Measurements from ENCODE around the gene TRMT61A.
A peak's percentile ranks its signal among the peaks of the same experiment; 100 is the strongest.

The TRMT61A gene

DNA sequence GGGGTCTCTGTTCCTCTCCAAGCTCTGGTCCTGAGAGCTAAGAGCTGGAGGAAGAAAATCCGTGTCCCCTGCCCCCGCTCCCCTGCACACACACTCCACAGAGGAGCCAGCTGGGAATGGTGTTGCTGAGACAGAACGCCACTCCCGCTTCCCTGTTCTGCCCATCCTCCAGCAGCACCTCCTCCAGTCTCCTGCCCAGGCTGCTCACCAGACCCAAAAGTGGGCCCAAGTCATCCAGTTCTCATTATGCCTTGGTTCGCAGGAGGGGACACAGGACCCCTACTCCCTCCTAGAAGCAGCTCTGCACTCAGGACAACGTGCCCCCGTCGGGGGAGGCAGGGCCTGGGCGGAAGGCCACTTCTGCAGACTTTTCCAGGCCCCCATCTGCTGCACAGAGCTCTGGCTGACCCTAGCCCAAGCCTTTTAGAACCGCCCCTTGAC lies 830 bp upstream of the TRMT61A start:
- Histone ChIP-seq H4K20me1 (ENCODE audit: low read depth, low read length) (no peaks in the 10 kb centered on the region), H3K4me2 (ENCODE audit: low read depth, low read length, poor library complexity, severe bottlenecking) (peak overlapping the region; percentile 65), H3K79me2 (ENCODE audit: insufficient read depth, low read length) (peaks cover 22% of the 10 kb centered on the region), H3K9ac (ENCODE audit: low read length) (peak overlapping the region; percentile 78), H3K4me3 (ENCODE audit: insufficient read depth, low read length, poor library complexity, severe bottlenecking) (peak overlapping the region; percentile 74), H3K9me3 (ENCODE audit: insufficient read depth, low read length) (no peaks in the 10 kb centered on the region), H2AFZ (ENCODE audit: low read depth, low read length, severe bottlenecking) (peak overlapping the region; percentile 85), H3F3A (ENCODE audit: insufficient read depth) (no peaks in the 10 kb centered on the region), H3K27ac (ENCODE audit: low read depth, low read length) (no peak overlapping the region), H3K27me3 (ENCODE audit: low read length) (no peaks in the 10 kb centered on the region), H3K36me3 (ENCODE audit: low read length) (no peaks in the 10 kb centered on the region), H3K9me2 (replicated peaks; ENCODE audit: insufficient read depth, low read length) (no peaks in the 10 kb centered on the region)
- TF ChIP-seq EZH2phosphoT487 (conservative IDR thresholded peaks at IDR 0.05; ENCODE audit: low read length), result no peak
- TF ChIP-seq, protein P1, sequence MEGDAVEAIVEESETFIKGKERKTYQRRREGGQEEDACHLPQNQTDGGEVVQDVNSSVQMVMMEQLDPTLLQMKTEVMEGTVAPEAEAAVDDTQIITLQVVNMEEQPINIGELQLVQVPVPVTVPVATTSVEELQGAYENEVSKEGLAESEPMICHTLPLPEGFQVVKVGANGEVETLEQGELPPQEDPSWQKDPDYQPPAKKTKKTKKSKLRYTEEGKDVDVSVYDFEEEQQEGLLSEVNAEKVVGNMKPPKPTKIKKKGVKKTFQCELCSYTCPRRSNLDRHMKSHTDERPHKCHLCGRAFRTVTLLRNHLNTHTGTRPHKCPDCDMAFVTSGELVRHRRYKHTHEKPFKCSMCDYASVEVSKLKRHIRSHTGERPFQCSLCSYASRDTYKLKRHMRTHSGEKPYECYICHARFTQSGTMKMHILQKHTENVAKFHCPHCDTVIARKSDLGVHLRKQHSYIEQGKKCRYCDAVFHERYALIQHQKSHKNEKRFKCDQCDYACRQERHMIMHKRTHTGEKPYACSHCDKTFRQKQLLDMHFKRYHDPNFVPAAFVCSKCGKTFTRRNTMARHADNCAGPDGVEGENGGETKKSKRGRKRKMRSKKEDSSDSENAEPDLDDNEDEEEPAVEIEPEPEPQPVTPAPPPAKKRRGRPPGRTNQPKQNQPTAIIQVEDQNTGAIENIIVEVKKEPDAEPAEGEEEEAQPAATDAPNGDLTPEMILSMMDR (IDR thresholded peaks at IDR 0.05; ENCODE audit: insufficient read depth, low read length, poor library complexity, severe bottlenecking), result no peak

DNA sequence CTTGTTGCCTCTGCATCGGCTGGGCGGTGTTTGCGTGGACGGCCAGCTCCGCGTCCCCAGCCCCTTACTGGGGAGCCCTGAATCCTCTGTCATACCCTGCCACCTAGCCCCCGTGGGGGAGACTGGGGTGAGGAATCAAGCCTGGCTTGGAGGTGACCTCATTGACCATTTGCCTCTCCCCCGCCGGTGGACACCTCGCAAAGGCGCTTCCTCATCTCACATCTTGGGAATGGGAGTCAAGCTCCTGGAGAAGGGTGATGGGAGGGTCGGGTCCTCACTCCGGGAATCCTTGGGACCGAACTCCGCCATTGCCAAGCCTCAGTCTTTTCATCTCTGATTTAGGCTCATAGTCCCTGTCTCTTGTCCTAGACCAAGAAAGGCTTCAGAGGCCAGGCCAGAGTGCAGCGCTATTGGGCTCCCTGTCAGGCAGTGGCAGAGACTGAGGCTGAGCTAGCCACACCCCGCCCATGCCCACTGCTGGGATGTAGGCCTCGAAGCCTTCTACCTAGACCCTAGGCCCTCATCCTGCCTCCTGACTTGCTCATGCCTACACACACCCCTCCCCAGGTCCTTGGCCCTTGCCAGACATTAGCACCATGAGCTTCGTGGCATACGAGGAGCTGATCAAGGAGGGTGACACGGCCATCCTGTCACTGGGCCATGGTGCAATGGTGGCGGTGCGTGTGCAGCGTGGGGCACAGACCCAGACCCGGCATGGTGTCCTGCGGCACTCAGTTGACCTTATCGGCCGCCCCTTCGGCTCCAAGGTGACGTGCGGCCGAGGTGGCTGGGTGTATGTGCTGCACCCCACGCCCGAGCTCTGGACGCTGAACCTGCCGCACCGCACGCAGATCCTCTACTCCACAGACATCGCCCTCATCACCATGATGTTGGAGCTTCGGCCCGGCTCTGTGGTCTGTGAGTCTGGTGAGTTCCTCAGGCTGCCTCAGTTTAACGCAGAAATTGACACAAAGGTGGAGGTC lies 678 bp downstream of the TRMT61A start:
- H2AFZ ChIP-seq (ENCODE audit: low read depth, low read length, severe bottlenecking), result no peak overlapping the region
- H3K9me3 ChIP-seq (ENCODE audit: insufficient read depth, low read length), result no peaks in the 10 kb centered on the region
- H3F3A ChIP-seq (ENCODE audit: insufficient read depth), result no peaks in the 10 kb centered on the region
- no peak for TF ChIP-seq EZH2phosphoT487 (conservative IDR thresholded peaks at IDR 0.05; ENCODE audit: low read length)
- TF ChIP-seq, protein P1 (IDR thresholded peaks at IDR 0.05; ENCODE audit: insufficient read depth, low read length, poor library complexity, severe bottlenecking), result no peak
- no peak overlapping the region for H3K27ac ChIP-seq (ENCODE audit: low read depth, low read length)
- H4K20me1 ChIP-seq (ENCODE audit: low read depth, low read length), result no peaks in the 10 kb centered on the region
- peaks cover 22% of the 10 kb centered on the region for H3K79me2 ChIP-seq (ENCODE audit: insufficient read depth, low read length)
- peak overlapping the region; percentile 73 for H3K4me2 ChIP-seq (ENCODE audit: low read depth, low read length, poor library complexity, severe bottlenecking)
- no peaks in the 10 kb centered on the region for H3K27me3 ChIP-seq (ENCODE audit: low read length)
- peak overlapping the region; percentile 78 for H3K9ac ChIP-seq (ENCODE audit: low read length)
- no peaks in the 10 kb centered on the region for H3K9me2 ChIP-seq (replicated peaks; ENCODE audit: insufficient read depth, low read length)
- no peaks in the 10 kb centered on the region for H3K36me3 ChIP-seq (ENCODE audit: low read length)
- H3K4me3 ChIP-seq (ENCODE audit: insufficient read depth, low read length, poor library complexity, severe bottlenecking), result peak overlapping the region; percentile 89

DNA sequence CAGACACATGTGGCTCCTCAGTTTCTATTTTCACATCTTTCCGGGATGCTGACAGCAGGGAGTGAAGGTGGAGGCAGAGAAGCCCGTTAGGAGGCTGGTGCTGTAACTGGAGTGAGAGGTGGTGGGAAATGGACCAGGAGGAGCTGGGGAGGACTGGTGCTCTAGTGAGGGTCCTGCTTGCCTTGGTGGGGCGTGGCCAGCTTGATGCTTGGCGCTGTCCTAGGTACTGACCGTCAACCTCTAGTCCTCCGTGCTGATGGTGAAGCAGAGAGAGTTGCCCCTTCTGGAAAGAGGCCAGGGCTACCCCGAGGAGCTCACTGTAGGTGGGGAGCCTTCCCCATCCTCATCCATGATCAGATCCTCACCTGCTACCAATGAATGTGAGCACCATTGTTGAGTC lies 1.4 kb downstream of the TRMT61A start:
- H3K9me2 ChIP-seq (replicated peaks; ENCODE audit: insufficient read depth, low read length), result no peaks in the 10 kb centered on the region
- no peaks in the 10 kb centered on the region for H3K27me3 ChIP-seq (ENCODE audit: low read length)
- no peak for TF ChIP-seq EZH2phosphoT487 (conservative IDR thresholded peaks at IDR 0.05; ENCODE audit: low read length)
- TF ChIP-seq, protein P1 (IDR thresholded peaks at IDR 0.05; ENCODE audit: insufficient read depth, low read length, poor library complexity, severe bottlenecking), result no peak
- H3K9me3 ChIP-seq (ENCODE audit: insufficient read depth, low read length), result no peaks in the 10 kb centered on the region
- no peaks in the 10 kb centered on the region for H3K36me3 ChIP-seq (ENCODE audit: low read length)
- H3K79me2 ChIP-seq (ENCODE audit: insufficient read depth, low read length), result peaks cover 22% of the 10 kb centered on the region
- H4K20me1 ChIP-seq (ENCODE audit: low read depth, low read length), result no peaks in the 10 kb centered on the region
- H3K27ac ChIP-seq (ENCODE audit: low read depth, low read length), result no peak overlapping the region
- no peak overlapping the region for H2AFZ ChIP-seq (ENCODE audit: low read depth, low read length, severe bottlenecking)
- H3K9ac ChIP-seq (ENCODE audit: low read length), result no peak overlapping the region
- no peaks in the 10 kb centered on the region for H3F3A ChIP-seq (ENCODE audit: insufficient read depth)
- H3K4me3 ChIP-seq (ENCODE audit: insufficient read depth, low read length, poor library complexity, severe bottlenecking), result peak overlapping the region; percentile 89
- peak overlapping the region; percentile 73 for H3K4me2 ChIP-seq (ENCODE audit: low read depth, low read length, poor library complexity, severe bottlenecking)

Measured in SU-DHL-6 (cell line).